Stimulated activated CD4-positive, alpha-beta T cell treated with anti-CD3 and anti-CD28 coated beads, Interleukin-1b, Interleukin-23, amount 100 ng/mL, for 4 hours (primary cell): Measurements from ENCODE around the gene MPC2.

Experiments used
- DNase-seq, 2 donors: peaks; one replicate each; pipeline ENCODE4 v3.0.0-alpha.2; 2020; ENCODE audit warnings: low read depth in 2 of 2

The MPC2 gene

DNA sequence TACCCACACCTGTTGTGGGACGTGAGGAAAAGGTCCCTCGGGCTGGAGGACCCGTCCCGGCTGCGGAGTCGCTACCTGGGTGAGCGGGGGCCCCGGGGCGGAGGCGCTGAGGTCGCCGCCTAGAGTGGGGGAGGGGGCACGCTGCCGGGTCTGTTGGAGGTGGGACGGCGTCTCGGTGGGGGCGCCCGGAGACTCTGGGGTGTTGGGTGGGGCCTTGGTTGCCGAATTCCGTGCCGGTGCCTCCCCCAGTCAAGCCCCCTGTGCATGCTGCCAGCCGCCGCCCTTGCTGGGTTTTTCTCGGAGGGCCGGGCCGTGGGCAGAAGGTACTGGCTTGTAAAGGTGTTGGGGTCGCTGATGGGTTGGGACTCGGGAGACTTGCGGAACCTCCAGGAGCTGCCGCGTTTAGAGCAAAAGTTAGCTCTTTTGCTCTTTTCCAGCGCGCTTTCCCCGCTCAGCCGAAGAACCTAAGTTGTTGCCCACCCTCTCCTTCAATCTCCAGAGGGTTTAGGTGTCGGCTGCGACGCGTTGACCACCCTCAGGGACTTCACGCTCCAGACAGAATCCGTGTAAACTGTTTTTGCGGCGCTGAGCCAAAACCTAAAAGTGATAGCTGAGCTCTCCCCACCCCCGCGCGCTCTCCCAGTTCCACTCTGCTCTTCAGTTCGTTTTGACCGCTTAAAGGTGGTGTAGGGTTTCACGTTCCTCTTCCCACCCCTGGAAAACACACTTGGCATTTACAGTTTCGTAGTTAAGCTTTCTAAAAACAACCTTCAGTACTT, at the start of gene MPC2:
MPC2 (minus strand) TSS at position 143 of the 779 bp plus-strand sequence. CDS start 1,231 bp downstream, outside the sequence.
- peak; percentile 18 to 45 for DNase-seq

DNA sequence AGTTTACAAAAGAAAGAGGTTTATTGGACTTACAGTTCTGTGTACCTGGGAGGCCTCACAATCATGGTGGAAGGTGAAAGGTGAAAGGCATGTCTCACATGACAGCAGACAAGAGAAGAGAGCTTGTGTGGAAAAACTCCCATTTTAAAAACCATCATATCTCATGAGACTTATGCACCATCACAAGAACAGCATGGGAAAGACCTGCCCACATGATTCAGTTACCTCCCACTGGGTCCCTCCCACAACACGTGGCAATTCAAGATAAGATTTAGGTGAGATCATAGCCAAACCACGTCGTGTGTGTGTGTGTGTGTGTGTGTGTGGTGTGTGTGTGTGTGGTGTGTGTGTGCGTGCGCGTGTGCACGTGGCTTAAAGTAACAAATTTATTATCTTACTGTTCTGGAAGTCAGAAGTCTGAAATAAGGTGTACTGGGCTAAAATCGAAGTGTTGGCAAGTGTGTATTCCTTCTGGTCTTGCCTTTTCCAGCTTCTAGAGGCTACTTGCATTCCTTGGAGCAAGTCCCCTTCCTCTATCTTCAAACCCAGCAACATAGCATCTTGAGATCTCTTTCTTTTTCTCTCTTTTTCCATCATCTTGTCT, 48.1 kb upstream of the MPC2 start:
- no peak for DNase-seq

DNA sequence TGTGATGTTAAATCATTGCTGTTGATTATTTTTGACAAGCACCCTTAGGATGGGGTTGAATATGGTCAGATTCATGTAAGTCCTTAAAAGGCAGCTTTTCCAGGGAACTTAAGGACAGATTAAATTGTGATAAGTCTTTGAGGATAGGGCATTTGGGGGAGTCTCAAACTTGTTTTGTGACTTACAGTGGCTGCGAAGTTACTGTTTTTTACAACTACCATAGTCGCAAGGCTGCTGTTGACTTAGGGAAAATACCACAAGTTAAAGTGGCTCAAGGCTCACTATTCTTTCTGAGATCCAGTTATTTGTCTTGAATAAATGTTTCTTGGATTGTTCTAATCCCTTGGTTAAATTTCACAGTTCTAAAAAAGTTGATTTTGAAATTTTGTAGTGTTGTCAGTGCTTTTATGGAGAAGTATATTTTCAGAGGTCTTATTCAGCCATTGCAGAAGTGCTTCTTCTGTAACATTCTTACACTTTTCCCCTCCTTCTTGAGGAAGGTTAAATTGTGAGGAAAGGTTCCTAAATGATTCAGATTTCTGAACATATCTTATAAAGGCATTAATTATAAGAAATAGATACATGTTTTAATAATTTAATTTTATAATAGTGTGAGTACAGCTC, 47.0 kb upstream of the MPC2 start:
- DNase-seq, result no peak

DNA sequence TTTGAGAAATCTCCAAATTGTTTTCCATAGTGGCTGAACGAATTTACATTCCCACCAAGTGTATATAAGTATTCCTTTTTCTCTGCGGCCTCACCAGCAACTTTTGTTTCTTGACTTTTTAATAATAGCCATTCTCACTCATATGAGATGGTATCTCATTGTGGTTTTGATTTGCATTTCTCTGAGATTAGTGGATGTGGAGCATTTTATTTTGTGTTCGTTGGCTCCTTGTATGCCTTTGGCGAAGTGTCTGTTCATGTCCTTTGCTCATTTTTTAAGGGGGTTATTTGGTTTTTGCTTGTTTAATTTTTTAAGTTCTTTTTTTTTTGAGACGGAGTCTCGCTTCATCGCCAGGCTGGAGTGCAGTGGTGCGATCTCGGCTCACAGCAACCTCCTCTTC, 45.1 kb upstream of the MPC2 start:
- no peak for DNase-seq

DNA sequence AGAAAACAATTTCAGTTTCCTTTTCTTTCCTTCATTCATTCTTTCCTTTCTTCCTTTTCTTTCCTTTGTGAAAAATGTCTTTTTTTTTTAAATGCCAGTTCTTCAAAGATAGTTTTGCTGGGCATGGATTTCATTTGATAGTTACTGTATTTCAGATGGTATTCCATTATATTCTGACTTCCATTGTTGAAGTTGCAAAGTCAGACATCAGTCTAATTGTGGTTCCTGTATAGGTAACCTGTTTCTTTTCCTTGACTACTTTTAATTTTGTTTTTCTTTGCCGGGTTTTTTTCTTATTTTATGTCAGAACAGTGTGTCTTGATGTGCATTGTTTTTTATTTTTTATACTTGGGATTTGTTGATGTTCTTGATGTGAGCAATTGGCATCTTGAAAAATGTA, 40.4 kb upstream of the MPC2 start:
- no peak for DNase-seq

DNA sequence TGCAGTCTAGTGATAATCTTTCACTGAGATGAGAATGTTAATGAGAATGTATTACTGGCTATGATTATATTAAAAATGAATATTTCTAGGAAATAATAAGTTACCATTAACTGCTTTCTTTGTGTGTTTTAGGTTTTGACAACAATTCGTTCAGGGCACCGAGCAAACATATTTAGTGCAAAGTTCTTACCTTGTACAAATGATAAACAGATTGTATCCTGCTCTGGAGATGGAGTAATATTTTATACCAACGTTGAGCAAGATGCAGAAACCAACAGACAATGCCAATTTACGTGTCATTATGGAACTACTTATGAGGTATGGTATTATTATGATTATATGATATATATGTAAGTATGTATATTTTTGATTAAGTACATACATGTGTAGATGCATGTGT, 37.8 kb upstream of the MPC2 start:
- no peak for DNase-seq

DNA sequence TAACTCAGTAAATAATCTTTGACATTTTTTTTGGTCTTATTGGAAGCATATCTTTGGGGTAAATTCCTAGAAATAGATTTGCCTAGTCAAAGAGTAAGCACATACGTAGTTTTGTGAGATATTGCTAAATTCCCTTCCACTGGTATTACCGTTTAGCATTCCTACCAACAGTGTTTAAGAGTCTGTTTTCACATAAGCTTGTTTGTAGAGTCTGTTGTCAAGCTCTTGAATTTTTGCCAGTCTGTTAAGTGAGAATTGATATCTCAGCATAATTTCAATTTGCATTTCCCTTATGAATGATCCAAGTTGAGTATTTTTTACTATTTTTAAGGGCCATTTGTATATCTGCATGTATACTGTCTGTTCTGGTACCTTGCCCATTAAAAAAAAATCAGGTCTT, 37.0 kb upstream of the MPC2 start:
- DNase-seq, result no peak

DNA sequence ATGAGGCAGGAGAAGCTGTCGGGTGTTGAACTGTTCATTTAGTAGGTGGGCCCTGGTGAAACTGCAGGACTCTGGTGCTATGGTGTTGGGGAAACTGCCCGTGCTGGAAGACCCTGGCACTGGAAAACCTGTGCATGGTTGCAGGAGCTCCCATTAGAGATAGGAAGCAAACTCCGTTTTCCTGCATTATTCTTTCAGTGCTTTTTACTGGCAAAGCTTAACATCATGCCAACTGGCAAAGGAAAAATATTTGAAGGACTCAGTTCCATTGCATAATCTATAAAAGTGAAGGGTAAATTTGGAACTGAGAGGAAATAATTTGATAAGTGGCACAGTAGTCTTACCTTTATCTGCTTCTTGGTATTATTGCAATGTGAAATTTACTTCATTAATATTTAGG, 31.7 kb upstream of the MPC2 start:
- no peak for DNase-seq

DNA sequence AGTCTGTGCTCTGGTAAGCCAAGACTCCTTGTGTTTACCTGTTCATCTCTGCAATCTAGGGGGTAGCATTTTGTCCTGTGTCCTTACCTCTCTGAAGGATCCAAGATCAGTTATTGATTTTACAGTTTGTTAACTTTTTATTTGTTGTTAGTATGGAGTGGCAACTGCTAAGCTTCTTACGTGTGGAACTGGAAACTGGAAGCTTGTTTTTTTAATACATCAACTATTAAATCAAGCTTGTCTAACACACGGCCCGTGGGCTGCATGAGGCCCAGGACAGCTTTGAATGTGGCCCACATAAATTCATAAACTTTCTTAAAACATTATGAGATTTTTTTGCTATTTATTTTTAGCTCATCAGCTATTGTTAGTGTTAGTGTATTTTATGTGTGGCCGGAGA, 29.2 kb upstream of the MPC2 start:
- no peak for DNase-seq

DNA sequence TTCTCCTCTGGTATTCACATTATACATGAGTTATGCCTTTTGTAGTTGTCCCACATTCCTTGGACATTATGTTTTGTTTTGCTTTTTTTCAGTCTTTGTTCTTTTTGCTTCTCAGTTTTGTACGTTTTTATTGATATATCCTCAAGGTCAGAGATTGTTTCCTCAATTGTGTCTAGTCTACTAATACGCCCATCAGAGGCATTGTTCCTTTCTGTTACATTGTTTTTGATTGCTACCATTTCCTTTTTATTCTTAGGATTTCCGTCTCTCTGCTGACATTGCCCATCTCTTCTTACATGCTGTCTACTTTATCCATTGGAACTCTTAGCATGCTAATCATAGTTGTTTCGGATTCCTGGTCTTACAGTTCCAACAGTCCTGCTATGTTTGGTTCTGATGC, 27.8 kb upstream of the MPC2 start:
- no peak for DNase-seq

DNA sequence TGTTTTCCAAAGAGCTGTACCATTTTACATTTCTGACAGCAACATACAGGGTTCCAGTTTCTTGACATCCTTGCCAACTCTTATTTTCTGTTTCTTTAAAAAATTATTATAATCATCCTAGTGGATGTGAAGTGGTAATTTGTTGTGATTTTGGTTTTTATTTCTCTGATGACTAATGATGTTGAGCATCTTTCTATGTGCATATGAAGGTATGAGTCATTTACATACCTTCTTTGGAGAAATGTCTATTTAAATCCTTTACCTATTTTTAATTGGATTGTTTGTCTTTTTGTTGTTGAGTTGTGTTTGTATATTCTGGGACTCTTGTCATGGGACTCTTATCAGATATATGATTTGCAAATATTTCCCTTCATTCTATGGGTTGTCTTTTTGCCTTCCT, 20.8 kb upstream of the MPC2 start:
- DNase-seq, result no peak

DNA sequence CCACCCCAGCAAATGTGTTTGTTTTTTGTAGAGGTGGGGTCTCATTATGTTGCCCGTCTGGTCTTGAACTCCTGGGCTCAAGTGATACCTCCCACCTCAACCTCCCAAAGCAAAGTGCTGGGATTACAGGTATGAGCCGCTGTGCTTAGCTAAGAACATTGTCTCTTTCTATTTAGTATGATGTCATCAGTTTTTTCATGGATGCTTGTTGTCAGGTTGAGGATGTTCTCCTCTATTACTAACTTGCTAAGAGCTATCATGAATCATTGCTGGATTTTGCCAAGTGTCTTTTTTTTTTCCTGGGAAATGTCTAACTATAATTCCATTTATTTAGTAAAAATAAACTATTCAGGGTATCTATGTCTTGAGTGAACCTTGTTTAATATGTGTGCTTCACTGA, 19.0 kb upstream of the MPC2 start:
- no peak for DNase-seq

DNA sequence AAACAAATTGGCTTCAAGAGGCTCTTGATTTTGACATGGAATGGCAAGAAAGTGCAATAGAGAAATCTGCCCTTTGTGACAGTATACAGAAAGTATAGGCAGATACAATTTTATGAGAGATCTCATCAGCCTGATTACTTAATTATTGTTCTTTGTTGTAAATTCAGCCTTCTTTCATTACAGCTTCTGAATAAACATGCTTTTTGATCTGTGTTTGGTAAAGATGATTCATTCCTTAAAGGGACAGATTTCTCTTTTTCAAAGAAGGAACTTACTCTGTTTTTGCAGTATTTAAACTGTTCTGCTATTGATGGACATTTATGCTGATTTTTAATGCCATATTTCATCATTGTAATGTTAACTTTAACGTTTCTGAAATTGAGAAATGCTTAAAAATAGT, 13.7 kb upstream of the MPC2 start:
- DNase-seq, result no peak

DNA sequence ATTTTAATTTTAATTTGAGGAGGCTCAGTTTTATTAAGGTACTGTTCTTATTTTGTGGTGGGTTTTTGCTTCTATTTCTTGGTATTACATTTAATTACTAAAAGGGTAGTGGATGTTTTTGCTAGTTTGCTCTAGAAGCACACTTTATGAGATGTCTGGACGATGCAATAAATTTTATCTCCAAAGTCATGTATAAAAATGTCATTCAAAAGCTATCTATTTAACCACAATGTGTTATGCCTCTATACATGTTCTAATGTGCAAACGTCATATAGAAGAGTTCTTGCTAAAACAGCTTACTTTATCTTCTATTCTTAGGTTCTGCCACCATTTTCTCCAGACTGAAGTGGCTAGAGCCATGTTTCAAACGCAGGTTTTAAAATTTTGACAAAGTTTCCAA, 12.9 kb upstream of the MPC2 start:
- DNase-seq, result no peak

DNA sequence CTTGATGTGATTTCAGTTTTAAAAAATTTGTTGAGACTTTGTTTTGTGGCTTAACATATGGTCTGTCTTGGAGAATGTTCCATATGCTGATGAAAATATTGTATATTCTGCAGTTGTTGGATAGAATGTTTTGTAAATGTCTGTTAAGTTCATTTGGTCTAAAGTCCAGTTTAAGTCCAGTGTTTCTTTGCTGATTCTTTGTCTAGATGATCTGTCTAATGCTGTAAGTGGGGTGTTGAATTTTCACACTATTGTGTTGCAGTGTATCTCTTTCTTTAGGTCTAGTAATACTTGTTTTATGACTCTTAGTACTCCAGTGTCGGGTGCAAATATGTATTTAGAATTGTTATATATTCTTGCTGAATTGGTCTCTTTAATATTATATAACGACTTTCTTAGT, 10.9 kb upstream of the MPC2 start:
- DNase-seq, result no peak

DNA sequence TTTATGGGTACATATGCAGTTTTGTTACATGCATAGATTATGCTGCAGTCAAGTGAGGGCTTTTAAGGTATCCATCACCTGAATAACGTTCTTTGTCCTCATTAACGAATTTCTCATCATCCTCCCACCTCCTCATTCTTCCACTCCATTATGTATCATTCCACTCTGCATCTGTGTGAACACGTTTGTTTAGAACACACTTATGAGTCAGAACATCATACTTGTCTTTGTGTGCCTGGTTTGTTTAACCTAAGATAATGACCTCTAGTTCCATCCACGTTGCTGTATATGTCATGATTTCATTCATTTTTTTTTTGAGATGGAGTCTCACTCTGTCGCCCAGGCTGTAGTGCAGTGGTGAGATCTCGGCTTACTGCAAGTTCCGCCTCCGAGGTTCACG, 6.7 kb upstream of the MPC2 start:
- DNase-seq, result no peak

DNA sequence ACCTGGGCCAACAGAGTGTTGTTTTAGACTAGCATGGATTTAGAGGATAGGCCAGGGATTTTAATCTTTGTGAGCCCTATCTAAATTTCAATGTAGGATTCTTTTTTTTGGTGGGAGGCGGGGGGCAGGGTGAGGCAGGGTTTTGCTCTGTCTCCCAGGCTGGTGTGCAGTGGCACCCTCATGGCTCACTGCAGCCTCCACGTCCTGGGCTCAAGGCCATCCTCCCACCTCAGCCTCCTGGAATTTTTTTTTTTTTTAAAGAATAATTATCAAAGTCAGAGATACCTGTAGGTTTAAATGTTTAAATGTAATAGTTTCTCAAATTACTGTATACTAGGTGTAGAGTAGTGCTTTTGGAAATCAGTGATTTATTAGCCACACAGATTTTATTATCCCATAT, 3.4 kb upstream of the MPC2 start:
- DNase-seq, result no peak

DNA sequence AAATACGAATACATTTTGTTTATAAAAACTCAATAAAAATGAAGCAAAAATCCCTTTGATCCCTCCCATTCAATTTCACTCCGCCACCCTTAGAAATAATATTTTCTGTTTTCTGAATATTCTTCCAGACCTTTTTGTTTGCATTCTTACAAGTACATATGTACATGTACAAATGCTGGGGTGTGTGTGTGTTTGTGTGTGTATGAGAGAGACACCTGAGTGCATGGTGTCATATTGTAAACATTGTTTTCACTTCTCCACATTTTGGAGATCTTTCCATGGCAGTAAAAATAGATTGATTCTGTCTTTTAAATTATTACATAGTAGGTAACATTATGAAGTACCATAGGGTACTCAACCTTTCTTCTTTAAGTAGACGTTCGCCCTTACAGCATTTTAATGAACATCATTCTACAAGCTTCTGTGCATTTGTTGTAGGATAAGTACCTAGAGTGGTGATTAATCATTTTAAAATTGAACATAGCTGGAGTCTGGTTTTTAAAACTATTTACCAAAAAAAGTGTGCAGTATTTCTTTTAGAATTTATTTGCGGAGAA, 1.3 kb upstream of the MPC2 start:
- no peak for DNase-seq

DNA sequence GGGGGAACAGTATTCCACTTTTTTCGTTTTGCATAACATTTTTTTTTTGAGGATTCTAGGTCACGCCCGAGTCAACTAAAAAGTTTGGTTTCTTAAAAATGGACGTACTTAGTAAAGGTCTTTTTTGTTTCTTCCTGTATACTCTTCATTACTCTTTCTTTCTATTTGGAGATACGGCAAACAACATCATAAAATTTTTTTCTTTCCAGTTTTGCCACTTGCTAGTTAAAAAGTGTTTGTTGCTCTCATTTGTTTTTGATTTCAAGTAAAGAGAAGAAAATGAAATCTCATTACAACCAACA, 788 bp upstream of the MPC2 start:
- DNase-seq, result no peak

DNA sequence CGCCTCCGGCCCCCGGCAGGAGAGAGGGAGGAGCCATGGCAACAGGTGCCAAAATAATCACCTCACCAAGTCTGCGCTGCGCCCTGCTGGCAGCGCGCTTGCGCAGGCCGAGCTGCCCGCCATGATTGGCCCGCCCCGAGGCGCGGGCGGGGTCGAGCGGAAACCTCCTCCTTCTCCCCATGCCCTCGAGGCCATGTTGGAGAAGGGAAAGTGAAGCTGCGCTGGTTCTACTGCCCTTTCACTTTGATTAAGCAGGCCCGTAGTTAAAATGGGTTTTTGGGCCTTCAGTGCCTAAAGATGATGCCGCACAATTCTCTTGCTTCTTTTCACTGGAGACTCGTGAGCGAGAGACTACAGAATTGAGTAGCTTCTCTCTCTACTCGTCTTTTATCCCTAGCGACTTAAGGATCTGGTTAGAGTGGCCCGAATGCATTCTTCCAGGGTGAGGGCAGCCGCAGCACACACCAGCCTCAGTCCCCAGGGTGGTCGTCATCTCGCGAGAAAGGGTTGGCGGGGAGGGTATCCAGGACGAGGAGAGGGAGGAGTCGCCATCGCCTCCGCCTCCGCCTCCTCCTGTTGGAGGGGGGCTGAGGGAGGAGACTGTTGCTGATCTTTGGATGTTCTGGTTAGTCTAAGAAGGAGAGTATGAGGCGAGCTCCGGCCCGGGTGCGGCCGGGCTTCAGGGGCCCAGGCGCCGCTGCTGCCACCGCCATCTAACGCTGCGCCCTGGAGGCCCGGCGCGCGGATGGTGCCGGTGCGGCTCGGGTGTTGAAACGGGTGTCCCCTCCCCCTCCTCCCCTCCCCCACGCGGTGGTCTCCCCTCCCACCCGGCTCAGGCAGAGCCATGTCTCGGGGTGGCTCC, 573 bp downstream of the MPC2 start, which contains the start of gene DCAF6:
DCAF6 (plus strand) TSS at position 616 of the 862 bp plus-strand sequence; CDS start at position 845, 229 bp downstream.
- DNase-seq, result peak; percentile 91 to 92

DNA sequence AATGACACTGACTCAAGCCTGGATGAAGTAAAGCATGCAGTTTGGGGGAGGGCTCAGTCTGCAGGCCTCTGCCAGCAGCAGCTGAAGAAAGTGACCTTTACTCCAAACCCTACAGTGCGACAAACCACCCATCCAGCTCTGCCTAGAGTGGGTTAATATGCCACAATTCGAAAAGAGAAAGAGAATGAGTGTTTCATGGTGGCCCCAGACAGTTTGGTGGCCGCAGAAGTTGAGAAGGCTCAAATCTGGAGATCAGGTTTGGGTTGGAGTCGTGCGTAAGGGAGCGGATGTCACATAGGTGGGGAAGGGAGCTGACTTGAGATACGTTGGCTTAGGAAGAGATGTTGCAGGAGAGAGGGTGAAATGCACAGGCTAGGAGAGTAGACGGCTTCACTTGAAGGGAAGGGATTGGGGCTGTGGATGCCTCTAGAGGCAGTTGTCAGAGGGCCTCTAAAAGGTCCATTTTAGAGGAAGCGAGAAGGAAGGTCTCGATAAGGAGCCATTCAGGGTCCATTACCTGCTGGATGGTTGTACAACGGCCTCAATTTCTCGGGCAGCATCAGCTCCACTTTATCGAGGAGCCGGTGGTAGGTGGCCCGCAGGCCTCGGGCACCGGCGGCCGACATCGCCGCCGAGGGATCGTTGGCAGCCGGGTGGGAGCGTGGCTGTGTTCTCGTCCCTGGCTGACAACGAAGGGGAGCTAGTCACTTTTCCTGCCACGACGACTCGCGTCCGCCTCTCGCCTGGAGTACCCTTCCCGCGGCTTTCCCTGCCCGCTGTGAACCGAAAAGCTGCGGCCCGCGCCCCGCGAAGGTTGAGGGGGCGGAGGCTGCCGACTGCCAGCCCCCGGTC, 1.4 kb downstream of the MPC2 start:
- DNase-seq, result peak; percentile 2 to 3
